AG09319 (cell line): ENCODE measurements around the gene MLF2.
A peak's percentile ranks its signal among the peaks of the same experiment; 100 is the strongest.

Source experiments
- DNase-seq: peaks from one replicate; pipeline ENCODE4 v3.0.0-alpha.2; 2010; ENCODE audit warnings: low read depth; ENCODE audit errors: extremely low read depth
- TF ChIP-seq, protein P1 (sequence below): IDR thresholded peaks from 2 replicates; pipeline ENCODE4 v1.5.1; 2011; ENCODE audit warnings: low read depth, mild to moderate bottlenecking, inconsistent platforms, low read length, moderate library complexity

MLF2 gene

GRCh38 chr12:6735448-6736191, 17.3 kb downstream of the MLF2 start:
- TF ChIP-seq, protein P1, sequence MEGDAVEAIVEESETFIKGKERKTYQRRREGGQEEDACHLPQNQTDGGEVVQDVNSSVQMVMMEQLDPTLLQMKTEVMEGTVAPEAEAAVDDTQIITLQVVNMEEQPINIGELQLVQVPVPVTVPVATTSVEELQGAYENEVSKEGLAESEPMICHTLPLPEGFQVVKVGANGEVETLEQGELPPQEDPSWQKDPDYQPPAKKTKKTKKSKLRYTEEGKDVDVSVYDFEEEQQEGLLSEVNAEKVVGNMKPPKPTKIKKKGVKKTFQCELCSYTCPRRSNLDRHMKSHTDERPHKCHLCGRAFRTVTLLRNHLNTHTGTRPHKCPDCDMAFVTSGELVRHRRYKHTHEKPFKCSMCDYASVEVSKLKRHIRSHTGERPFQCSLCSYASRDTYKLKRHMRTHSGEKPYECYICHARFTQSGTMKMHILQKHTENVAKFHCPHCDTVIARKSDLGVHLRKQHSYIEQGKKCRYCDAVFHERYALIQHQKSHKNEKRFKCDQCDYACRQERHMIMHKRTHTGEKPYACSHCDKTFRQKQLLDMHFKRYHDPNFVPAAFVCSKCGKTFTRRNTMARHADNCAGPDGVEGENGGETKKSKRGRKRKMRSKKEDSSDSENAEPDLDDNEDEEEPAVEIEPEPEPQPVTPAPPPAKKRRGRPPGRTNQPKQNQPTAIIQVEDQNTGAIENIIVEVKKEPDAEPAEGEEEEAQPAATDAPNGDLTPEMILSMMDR, result peak; percentile 77
- no peak for DNase-seq

DNA sequence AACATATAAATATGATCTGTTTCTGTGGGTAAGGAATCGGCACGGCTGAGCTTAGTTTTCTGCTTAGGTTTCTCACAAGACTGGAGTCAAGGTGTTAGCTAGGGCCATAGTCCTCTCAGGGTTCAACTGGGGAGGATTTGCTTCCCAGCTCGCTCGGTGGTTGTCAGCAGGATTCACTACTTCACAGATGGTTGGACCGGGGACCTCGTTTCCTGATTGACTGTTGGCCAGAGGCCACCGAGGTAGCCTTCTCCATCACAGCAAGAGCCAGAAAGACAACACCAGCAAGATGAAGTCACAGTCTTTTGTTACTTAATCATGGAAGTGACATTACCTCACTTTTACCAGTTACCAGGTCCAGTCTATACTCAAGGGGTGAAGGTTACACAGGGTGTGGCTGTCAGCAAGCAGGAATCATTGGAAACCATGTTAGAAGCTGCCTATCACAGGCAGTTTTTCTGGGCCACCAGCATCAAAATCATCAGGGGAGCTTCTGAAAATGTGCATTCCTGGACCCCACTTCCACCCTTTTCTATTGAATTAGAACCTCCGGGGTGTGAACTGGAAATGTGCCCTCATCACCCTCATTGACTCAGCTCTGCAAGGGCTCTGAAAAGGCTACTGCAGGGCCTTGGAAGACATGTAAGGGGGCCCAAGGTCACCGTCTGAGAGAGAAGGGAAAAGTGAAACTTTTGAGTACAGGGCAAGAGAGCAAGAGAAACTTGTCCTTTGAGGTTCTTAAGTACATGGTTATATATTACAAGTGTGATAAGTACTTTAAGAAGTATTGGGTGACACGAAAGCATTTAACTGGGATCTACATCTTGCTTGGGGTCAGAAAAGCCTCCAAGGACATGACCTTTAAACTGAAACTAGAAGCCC, 18.2 kb downstream of the MLF2 start:
- no peak for DNase-seq
- TF ChIP-seq, protein P1, result no peak

DNA sequence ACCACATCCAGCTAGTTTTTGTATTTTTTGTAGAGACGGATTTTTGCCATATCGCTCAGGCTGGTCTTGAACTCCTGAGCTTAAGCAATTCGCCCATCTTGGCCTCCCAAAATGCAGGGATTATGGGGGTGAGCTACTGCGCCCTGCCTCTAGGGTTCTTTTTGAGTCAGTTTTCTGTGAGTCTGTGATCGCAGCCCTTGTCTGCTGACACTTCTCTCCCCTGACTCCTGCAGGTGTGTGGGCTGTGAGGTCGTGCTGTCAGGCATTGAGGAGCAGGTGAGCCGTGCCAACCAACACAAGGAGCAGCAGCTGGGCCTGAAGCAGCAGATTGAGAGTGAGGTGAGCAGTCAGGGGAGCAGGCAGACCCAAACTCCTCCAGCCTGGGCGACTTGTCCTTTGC, 22.8 kb downstream of the MLF2 start:
- no peak for DNase-seq
- TF ChIP-seq, protein P1, result no peak

- TF ChIP-seq, protein P1, result no peak
- no peak for DNase-seq
Measured at GRCh38 chr12:6729186-6729585, 23.8 kb downstream of the MLF2 start.

- TF ChIP-seq, protein P1, result no peak
Measured at GRCh38 chr12:6725350-6725749, 27.6 kb downstream of the MLF2 start.

DNA sequence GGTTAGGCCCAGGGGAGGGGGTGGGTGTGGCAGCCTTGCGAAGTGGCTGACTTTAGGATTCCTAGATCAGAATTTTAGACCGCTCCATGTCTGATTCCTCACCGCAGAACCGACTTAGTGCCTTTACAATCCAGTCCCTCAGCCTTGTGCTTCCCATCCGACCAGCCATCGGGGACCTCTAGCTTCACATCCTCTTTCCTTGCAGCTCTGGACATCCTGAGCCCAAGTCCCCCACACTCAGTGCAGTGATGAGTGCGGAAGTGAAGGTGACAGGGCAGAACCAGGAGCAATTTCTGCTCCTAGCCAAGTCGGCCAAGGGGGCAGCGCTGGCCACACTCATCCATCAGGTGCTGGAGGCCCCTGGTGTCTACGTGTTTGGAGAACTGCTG, 28.5 kb downstream of the MLF2 start:
- no peak for DNase-seq
- TF ChIP-seq, protein P1, result no peak

More at GRCh38 chr12:6725350-6725749, 27.6 kb downstream of the MLF2 start:
- no peak for DNase-seq
